GM21390 (cell line): ENCODE measurements around the gene IFNL2.
"Not testable (repeated sequence)": the region's sequence is repeated elsewhere in the genome, so short reads cannot be mapped to it uniquely, and the experiment has no call there.

Experiments
- ATAC-seq: cut with Tn5 transposase; IDR thresholded peaks from one replicate; pipeline ENCODE4 v1.9.1; 2021; ENCODE audit not compliant: unreplicated experiment

The IFNL2 gene

DNA sequence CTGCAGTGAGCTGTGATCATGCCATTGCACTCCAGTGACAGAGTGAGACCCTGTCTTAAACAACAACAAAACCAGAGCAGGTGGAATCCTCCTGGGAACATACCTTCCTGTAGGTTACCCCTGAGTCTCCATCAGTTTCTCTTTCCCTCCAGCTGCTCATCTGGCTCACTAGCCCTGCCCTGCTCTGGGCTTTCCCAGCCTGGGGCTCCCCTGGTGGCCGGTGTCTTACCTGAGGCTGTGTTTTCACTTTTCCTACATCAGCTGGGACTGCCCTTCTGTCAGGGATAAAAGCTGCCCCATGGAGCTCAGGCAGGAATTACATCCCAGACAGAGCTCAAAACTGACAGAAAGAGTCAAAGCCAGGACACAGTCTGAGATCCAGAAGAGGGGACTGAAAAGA is at the start of gene IFNL2:
Gene IFNL2, plus strand, starts transcription at position 312 of the 400 bp plus-strand sequence. CDS start 173 bp downstream, outside the sequence.
- not testable (repeated sequence) for ATAC-seq

DNA sequence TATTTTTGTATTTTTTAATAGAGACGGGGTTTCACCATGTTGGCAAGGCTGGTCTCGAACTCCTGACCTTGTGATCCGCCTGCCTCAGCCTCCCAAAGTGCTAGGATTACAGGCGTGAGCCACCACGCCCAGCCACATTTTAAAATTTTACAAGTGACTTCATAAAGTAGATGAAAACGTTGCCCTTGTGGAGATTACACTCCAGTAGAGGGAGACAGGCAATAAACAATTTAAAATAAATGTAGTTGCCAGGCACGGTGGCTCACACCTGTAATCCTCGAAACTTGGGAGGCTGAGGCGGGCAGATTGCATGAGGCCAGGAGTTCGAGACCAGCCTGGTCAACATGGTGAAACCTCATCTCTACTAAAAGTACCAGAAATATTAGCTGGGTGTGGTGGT is 49.1 kb upstream of the IFNL2 start:
- not testable (repeated sequence) for ATAC-seq

DNA sequence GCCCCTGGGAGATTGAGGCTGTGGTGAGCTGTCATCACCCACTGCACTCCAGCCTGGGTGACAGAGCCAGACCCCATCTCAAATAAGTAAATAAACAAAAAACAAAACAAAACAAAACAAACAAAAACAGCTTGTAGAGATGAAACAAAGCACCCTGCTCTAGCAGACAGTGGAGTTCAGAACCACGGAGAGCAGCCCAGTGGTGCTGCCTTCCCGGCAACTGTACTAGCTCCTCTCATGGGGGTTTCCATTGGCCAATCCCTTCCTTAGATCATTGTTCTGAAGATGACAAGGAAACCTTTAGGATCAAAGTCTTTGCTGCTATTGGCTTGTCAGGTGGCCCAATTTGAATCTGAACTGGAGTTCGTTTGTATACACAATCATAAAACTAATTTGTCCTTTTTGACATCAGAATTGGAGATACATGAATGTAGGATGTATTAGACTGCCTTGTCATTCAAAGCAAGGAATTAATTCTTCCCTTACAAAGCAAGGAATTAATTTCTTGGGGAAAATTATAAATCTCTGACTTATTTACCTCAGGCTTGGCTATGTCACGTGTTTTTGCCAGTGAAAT is 44.4 kb upstream of the IFNL2 start:
- no peak for ATAC-seq

DNA sequence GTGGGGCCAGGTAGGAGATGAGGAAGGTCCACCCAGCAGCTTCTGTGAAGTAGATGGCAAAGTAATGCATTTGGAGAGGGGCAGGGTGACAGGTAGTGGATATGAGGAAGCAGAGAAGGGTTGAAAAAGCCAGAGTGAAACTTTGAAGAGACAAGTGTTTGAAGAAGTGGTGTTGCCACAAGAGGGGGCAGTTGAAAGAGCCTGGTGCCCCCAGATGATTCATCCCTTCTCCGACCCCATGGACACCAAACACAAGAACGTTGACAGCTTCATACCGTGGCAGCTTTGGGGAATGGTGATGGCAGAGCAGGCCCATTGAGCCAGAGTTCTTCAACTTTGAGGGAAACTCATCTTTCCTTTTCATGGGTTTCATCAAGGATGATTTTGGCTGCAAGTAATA is 43.3 kb upstream of the IFNL2 start:
- ATAC-seq, result no peak

DNA sequence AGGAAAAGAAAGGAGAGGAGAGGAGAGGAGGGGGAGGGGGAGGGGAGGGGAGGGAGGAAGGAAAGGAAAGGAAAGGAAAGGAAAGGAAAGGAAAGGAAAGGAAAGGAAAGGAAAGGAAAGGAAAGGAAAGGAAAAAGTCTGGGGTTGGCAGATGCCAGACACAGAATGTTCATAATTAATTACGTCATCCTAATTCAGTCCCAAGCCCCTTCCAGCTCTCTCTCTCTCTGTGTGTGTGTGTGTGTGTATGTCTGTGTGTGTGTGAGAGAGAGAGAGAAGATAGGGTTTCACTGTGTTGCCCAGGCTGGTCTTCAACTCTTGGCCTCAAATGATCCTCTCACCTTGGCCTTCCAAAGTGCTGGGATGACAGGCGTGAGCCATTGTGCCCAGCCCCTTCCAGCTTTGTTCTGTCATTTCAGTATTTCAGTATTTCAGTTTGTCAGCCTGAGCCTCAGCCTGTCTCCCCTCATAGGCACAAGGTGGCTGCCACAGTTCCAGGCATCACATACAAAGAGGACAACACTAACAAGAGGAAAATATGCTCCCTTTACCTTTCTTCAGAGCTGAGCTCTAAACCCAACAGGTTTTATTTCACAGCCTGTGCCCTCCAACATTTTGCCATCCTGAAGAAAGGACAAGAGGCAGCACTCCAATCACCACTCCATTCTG is 38.0 kb upstream of the IFNL2 start:
- ATAC-seq, result no peak

DNA sequence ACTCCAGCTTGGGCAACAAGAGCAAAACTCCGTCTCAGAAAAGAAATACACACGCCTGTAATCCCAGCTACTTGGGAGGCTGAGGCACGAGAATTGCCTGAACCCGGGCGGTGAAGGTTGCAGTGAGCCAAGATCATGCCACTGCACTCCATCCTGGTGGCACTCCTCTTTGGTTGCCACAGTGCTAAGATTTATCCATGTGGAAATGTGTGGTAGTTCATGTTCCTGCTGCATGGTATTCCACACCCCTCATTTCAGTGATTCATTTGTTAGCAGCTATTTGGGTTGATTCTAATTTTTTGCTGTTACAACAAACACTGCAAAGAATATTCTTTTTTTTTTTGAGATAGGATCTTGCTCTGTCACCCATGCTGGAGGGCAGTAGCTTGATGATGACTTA is 35.5 kb upstream of the IFNL2 start:
- ATAC-seq, result no peak

DNA sequence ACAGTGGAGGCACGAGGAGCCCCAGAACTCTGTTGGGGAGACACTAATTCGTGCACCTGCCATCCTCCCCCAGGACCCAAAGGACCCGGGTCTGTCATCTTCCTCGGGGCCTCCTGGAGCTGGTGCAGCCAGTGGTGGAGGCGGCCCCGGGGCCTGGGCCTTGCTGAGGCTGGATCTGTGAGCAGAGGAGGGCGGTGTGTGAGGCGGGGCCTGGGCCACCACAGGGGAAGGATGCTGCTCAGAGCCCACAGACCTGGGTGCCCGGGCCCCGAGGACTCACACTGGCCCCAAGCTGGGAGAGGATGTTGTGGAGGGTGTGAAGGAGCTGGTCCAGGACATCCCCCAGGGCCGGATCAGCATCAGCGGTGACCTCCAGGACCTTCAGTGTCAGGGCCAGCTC is 31.7 kb upstream of the IFNL2 start:
- ATAC-seq, result no peak

DNA sequence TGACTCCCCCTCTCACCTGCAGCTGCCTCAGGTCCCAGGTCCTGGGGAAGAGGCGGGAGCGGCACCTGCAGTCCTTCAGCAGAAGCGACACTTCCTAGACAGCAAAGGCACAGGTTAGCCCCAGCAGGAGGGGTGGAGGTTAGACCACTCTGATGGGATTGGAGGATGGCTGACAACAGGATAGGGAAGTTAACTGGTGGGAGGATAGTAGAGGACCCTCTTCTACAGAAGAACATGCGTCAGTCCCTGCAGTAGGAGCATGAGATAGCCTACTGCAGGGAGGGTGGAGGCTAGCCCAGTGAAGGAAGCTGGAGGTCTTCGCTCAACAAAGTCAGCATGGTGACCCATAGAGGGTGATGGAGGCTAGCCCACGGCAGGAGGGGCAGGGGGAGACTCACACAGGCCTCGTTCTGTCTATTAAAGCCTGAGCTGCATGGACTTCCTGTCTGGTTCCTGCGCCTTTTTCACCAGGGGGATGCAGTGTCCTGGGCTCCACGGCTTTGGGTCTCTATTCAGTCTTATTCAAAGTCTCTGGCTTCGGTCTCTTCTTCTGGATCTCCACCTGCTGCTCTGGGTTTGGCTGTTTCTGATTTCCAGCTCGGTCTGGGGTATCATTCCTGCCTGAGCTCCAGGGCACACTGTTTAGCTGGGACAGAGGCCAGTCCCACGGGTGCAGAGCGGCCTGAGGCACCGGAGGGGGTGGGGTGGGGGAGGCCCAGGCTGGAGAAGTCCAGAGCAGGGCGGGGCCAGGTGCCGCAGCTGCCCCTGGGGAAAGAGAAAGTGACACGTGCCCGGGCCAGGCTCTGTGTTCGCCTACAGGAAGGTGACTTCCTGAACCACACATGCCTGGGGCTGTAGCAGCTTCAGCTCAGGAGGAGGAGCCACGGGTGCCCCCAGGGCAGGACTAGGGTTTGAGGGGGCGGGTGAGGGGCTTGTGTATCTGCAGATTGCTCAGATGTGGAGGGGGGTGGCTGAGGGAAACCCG is 30.7 kb upstream of the IFNL2 start:
- ATAC-seq, result peak; percentile 49

DNA sequence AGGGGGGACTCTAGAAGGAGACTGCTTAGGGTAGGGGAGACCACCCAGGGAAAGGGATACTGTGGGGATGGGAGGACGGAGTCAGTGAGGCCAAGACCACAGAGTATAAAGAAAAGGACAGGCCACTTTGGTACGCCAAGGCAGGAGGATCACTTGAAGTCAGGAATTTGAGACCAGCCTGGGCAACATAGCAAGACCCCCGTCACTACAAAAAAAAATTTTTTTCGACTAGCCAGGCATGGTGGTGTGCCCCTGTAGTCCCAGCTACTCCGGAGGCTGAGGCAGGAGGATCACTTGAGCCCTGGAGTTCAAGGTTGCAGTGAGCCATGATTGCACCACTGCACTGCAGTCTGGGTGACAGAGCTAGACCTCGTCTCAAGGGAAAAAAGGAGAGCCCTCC is 30.0 kb upstream of the IFNL2 start:
- no peak for ATAC-seq

DNA sequence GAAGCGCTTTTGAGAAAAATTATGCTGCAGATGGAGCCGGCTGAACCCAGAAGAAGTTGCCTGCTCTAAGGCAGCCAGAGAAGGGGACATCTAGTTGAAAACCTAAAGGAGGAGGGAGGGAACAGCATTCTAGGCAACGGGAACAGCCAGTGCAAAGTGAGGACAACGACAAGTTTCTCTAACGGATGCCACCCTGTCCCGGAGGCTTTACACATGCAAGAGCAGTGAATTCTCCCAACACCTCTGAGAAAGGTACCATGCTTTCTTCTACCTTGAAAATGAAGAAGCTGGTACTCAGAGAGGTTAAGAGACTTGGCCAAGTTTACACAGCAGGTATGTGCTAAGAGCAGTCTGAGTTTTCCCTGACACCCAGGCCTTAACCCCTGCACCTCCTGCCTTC is 29.3 kb upstream of the IFNL2 start:
- no peak for ATAC-seq

DNA sequence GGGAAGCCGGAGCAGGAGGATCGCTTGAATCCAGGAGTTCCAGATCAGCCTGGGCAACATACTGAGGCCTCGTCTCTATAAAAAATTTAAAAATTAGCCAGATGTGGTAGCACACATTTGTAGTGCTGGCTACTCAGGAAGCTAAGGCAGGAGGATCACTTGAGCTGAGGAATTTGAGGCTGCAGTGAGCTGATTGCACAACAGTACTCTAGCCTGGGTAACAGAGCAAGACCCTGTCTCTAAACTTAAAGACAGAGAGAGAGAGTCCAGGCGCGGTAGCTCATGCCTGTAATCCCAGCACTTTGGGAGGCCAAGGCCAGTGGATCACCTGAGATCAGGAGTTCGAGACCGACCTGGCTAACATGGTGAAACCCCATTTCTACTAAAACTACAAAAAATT is 27.8 kb upstream of the IFNL2 start:
- no peak for ATAC-seq

DNA sequence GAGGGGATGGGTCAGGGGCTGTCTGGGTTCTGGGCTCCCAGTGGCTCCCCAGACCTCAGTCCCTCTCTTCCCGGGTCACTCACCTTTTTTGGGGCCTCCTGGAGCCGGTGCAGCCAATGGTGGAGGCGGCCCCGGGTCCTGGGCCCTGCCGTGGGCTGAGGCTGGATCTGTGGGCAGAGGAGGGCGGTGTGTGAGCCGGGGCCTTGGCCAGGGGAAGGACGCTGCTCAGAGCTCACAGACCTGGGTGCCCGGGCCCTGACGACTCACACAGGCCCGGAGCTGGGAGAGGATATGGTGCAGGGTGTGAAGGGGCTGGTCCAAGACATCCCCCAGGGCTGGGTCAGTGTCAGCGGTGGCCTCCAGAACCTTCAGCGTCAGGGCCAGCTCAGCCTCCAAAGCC is 24.5 kb upstream of the IFNL2 start:
- ATAC-seq, result not testable (repeated sequence)

DNA sequence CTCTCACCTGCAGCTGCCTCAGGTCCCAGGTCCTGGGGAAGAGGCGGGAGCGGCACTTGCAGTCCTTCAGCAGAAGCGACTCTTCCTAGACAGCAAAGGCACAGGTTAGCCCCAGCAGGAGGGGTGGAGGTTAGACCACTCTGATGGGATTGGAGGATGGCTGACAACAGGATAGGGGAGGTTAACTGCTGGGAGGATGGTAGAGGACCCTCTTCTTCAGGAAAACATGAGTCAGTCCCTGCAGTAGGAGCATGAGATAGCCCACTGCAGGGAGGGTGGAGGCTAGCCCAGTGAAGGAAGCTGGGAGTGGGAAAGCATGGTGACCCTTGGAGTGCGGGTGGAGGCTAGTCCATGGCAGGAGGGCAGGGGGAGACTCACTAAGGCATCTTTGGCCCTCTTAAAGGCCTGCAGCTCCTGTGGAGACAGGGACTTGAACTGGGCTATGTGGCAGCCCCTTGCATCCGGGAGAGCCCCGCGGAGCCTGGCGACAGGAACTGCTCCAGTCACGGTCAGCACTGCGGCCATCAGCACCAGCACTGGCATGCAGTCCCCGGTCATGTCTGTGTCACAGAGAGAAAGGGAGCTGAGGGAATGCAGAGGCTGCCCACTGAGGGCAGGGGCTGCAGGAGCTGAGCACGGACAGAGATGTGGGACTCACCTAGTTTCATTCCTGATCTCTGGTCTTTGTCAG is 23.6 kb upstream of the IFNL2 start, which contains the start of gene IFNL3:
Gene IFNL3, minus strand, starts transcription at position 597 of the 691 bp plus-strand sequence. Its CDS starts 39 bp downstream, at position 558.
- ATAC-seq, result not testable (repeated sequence)

DNA sequence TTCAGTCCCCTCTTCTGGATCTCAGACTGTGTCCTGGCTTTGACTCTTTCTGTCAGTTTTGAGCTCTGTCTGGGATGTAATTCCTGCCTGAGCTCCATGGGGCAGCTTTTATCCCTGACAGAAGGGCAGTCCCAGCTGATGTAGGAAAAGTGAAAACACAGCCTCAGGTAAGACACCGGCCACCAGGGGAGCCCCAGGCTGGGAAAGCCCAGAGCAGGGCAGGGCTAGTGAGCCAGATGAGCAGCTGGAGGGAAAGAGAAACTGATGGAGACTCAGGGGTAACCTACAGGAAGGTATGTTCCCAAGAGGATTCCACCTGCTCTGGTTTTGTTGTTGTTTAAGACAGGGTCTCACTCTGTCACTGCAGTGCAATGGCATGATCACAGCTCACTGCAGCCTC is 23.0 kb upstream of the IFNL2 start:
- ATAC-seq, result not testable (repeated sequence)

DNA sequence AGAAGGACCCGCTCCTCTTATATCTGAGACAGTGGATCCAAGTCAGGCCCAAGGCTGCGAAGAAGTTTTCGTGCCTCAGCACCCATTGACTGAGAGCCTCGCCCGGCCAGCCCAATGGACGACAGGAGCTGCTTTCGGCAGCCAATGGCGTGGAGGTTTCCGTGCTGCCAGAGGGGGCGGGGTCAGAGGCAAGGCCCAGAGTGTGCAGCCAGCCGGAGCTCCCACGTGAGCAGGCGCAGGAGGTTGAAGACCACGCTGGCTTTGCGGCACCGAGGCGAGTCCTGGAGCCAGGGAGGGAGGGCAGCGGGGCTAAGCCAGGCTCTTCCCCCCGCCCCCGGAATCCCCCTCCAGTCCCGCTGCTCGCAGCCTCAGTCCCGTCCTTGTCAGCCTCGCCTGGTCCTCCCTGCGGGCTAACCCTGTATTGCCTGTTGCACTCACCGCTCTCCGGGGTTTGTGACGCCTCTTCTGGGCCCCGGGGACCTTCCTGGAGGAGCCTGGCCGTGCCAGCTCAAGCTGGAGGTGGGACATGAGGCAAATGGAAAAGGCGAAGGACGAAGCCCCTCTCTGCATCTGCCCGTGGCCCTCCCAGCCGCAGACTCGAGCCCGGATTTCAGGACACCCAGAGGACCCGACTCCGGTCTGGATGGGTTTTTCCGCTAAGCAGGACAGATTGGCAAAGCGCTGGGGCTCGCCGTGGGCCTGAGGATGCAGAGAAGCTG is 21.1 kb upstream of the IFNL2 start:
- ATAC-seq, result no peak

DNA sequence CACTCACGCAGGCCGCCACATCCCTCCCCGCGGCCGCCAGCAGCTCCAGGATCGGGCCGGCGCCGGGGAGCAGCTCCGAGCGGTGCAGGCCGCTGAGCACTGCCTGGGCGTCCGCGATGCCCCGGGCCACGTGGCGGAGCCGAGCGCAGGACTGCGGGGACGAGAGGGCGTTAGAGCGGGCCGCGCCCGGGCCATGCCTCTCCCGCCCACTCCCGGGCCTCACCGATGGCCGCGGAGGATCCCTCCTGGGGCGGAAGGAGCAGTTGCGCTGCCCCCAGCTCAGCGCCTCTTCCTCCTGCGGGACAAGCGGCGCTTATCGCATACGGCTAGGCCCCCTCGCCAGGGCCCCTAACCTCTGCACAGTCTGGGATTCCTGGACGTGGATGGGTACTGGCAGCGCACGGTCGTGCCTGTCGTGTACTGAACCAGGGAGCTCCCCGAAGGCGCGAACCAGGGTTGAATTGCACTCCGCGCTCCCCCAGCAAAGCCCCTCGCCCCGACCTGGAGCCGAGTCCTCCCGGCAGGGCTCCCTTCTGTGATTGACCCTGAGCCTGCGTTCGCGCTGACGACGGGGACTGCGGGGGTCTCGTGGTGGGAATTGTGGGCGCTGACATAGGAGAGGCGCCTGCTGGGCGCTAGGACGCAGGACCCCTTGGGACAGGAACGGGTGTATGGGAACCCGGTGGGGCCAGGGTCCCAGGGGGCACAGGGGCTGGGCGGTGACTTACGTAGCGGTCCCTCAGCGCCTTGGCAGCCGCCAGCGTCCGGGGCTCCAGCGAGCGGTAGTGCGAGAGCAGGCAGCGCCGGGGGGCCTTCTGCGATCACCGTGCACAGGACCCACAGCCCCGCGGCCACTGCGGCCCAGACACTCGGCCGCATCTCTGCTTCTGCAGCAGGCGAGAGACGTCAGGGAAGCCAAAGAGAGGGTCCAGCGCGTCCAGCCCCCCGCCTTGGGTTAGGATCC is 20.2 kb upstream of the IFNL2 start:
- ATAC-seq, result no peak

DNA sequence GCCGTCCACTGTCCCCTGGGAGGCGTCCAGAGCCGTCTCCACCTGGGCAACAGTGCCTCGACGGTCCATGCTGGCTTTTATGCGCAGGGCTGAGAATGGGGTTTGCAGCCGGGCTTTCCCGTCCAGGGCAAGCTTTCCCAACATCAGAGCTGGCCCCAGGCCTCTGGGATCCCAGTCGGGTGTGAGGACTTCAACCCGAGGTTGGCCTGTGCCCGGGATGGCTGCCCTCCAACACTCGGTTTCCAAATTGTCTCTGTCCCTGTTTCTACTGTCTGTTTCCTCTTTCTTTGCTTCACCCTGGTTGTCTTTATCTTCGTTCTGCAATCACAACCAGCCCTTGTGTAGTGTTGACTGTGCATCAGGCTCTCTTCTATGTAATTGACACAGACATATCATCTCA is 19.4 kb upstream of the IFNL2 start, which contains the start of gene IFNL4:
Gene IFNL4, minus strand, starts transcription at position 51 of the 400 bp plus-strand sequence.
- ATAC-seq, result no peak

DNA sequence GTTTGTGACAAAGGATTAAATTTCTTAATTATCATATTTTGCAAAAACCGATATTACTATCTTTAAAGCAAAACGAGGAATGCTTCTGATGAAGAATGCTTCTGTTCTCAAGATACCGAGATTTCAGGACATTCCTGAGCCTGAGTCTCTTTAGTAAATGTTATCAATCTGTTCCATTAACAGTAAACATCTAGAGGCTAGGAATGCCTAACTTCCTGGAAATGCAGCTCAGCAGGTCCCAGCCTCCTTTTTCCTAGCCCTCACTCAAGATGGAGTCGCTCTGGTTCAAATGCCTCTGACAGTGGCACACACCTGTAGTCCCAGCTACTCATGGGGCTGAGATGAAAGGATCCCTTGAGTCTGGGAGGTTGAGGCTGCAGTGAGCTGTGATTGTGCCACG is 17.1 kb upstream of the IFNL2 start:
- ATAC-seq, result no peak

DNA sequence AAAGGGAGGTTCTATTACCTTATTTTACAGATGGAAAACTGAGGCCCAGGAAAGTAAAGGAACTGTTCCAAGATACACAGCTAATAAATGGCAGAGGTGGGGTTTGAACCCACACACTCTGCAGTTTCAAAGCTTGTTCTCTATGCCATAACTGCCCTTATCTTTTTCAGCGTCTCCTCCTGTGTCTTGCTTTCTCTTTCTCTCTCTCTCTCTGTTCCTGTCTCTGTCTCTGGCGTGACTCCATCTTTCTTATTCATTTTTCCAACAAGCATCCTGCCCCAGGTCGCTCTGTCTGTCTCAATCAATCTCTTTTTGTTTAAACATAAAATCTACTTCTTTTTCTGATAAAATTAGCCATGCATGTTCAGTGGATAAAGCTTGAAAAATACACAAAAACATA is 16.4 kb upstream of the IFNL2 start:
- no peak for ATAC-seq
